HEK293 (cell line): ENCODE data around the gene SLC2A4RG.

Source experiments
- CTCF ChIA-PET: fragments of 350-600 bp; formaldehyde crosslinking; extraction: SDS; loops from one replicate; lab custom pipeline; 2021; ENCODE audit warnings: antibody characterized with exemption; lab: Yijun Ruan, JAX
- POLR2A ChIA-PET: fragments of 300-600 bp; formaldehyde crosslinking; extraction: SDS; loops from one replicate; lab custom pipeline; 2020; ENCODE audit warnings: antibody characterized with exemption, inconsistent platforms; lab: Yijun Ruan, JAX
- H3K27ac ChIP-seq: fragments of 200-500 bp; sonication (Bioruptor generic); 2 replicates; pipeline ENCODE4 v1.5.1; 2014; ENCODE audit warnings: low read depth, low read length, control low read depth, inconsistent platforms; ENCODE audit errors: extremely low read depth
- H3K36me3 ChIP-seq, 2 experiments: fragments of 200-500 bp in 1 of 2; sonication (Bioruptor generic) in 1 of 2; 1 replicate in 1 of 2; 2 replicates in 1 of 2; pipeline ENCODE4 v1.5.1; 2014 to 2017; ENCODE audit warnings: inconsistent platforms in 2 of 2, low read length in 2 of 2; ENCODE audit not compliant: control insufficient read depth in 2 of 2, insufficient read depth in 1 of 2
- H3K4me1 ChIP-seq: fragments of 200-500 bp; sonication (Bioruptor generic); 2 replicates; pipeline ENCODE4 v1.5.1; 2014; ENCODE audit warnings: mild to moderate bottlenecking, low read length, inconsistent platforms; ENCODE audit not compliant: control insufficient read depth, insufficient read depth
- H3K4me3 ChIP-seq: 2 replicates; pipeline ENCODE4 v1.5.1; 2011; ENCODE audit warnings: low read depth, mild to moderate bottlenecking, control low read depth, low read length, moderate library complexity
- H3K9me3 ChIP-seq: fragments of 200-500 bp; sonication (Bioruptor generic); 2 replicates; pipeline ENCODE4 v1.5.1; 2014; ENCODE audit warnings: low read depth, low read length, inconsistent platforms; ENCODE audit not compliant: control insufficient read depth, insufficient read depth
- BCL11A ChIP-seq: fragments of 450-650 bp; formaldehyde crosslinking; IDR thresholded peaks from 2 replicates; pipeline ENCODE4 v1.5.1; 2016; ENCODE audit warnings: low read depth, missing biosample characterization, missing genetic modification characterization
- EGR2 ChIP-seq: fragments of 450-650 bp; formaldehyde crosslinking; IDR thresholded peaks from 2 replicates; pipeline ENCODE4 v1.5.1; 2016; ENCODE audit warnings: low read depth, missing biosample characterization, missing genetic modification characterization
- GLIS1 ChIP-seq: fragments of 450-650 bp; formaldehyde crosslinking; IDR thresholded peaks from 2 replicates; pipeline ENCODE4 v1.5.1; 2016; ENCODE audit warnings: missing biosample characterization, missing genetic modification characterization
- GLIS2 ChIP-seq: fragments of 450-650 bp; formaldehyde crosslinking; IDR thresholded peaks from 2 replicates; pipeline ENCODE4 v1.5.1; 2016; ENCODE audit warnings: missing biosample characterization, missing genetic modification characterization
- MYNN ChIP-seq: fragments of 450-650 bp; formaldehyde crosslinking; IDR thresholded peaks from 2 replicates; pipeline ENCODE4 v1.5.1; 2016; ENCODE audit warnings: missing biosample characterization, missing genetic modification characterization, borderline replicate concordance
- PATZ1 ChIP-seq: fragments of 450-650 bp; formaldehyde crosslinking; IDR thresholded peaks from 2 replicates; pipeline ENCODE4 v1.5.1; 2016; ENCODE audit warnings: missing biosample characterization, missing genetic modification characterization
- PRDM4 ChIP-seq: fragments of 450-650 bp; formaldehyde crosslinking; IDR thresholded peaks from 2 replicates; pipeline ENCODE4 v1.5.1; 2017; ENCODE audit warnings: missing biosample characterization, missing genetic modification characterization
- REPIN1 ChIP-seq: fragments of 450-650 bp; formaldehyde crosslinking; IDR thresholded peaks from 2 replicates; pipeline ENCODE4 v1.5.1; 2017; ENCODE audit warnings: missing biosample characterization, missing genetic modification characterization, low read depth
- SALL2 ChIP-seq: fragments of 450-650 bp; formaldehyde crosslinking; IDR thresholded peaks from 2 replicates; pipeline ENCODE4 v1.5.0; 2017; ENCODE audit warnings: missing biosample characterization, mild to moderate bottlenecking, missing genetic modification characterization, borderline replicate concordance
- SP2 ChIP-seq: fragments of 450-650 bp; formaldehyde crosslinking; IDR thresholded peaks from 2 replicates; pipeline ENCODE4 v1.5.1; 2016; ENCODE audit warnings: missing biosample characterization, missing genetic modification characterization
- SP7 ChIP-seq: fragments of 450-650 bp; formaldehyde crosslinking; IDR thresholded peaks from 2 replicates; pipeline ENCODE4 v1.5.1; 2016; ENCODE audit warnings: missing biosample characterization, missing genetic modification characterization
- TRIM28 ChIP-seq: IDR thresholded peaks from 2 replicates; pipeline ENCODE4 v1.6.1; 2011; ENCODE audit warnings: low read length, control low read depth, borderline replicate concordance
- WT1 ChIP-seq: fragments of 450-650 bp; formaldehyde crosslinking; IDR thresholded peaks from 2 replicates; pipeline ENCODE4 v1.5.1; 2016; ENCODE audit warnings: missing biosample characterization, missing genetic modification characterization
- YY2 ChIP-seq: fragments of 450-650 bp; formaldehyde crosslinking; IDR thresholded peaks from 2 replicates; pipeline ENCODE4 v1.5.1; 2016; ENCODE audit warnings: missing biosample characterization, missing genetic modification characterization
- ZBTB7A ChIP-seq: fragments of 450-650 bp; formaldehyde crosslinking; IDR thresholded peaks from 2 replicates; pipeline ENCODE4 v1.5.1; 2016; ENCODE audit warnings: low read depth, missing biosample characterization, missing genetic modification characterization
- ZFHX2 ChIP-seq: fragments of 450-650 bp; formaldehyde crosslinking; conservative IDR thresholded peaks from 2 replicates; pipeline ENCODE4 v1.5.1; 2016; ENCODE audit warnings: missing biosample characterization, missing genetic modification characterization
- ZFP37 ChIP-seq: fragments of 450-650 bp; formaldehyde crosslinking; IDR thresholded peaks from 2 replicates; pipeline ENCODE4 v1.5.1; 2016; ENCODE audit warnings: missing biosample characterization, missing genetic modification characterization
- ZIC2 ChIP-seq: fragments of 450-650 bp; formaldehyde crosslinking; IDR thresholded peaks from 2 replicates; pipeline ENCODE4 v1.5.1; 2016; ENCODE audit warnings: missing biosample characterization, missing genetic modification characterization
- ZNF157 ChIP-seq: fragments of 450-650 bp; formaldehyde crosslinking; IDR thresholded peaks from 2 replicates; pipeline ENCODE4 v1.5.1; 2016; ENCODE audit warnings: missing biosample characterization, missing genetic modification characterization
- ZNF202 ChIP-seq: fragments of 450-650 bp; formaldehyde crosslinking; IDR thresholded peaks from 2 replicates; pipeline ENCODE4 v1.5.1; 2016; ENCODE audit warnings: missing biosample characterization, missing genetic modification characterization, borderline replicate concordance
- ZNF239 ChIP-seq: fragments of 450-650 bp; formaldehyde crosslinking; IDR thresholded peaks from 2 replicates; pipeline ENCODE4 v1.5.1; 2016; ENCODE audit warnings: missing biosample characterization, missing genetic modification characterization
- ZNF501 ChIP-seq: fragments of 450-650 bp; formaldehyde crosslinking; IDR thresholded peaks from 2 replicates; pipeline ENCODE4 v1.5.1; 2016; ENCODE audit warnings: missing biosample characterization, missing genetic modification characterization
- ZNF600 ChIP-seq: fragments of 450-650 bp; formaldehyde crosslinking; IDR thresholded peaks from 2 replicates; pipeline ENCODE4 v1.5.1; 2016; ENCODE audit warnings: missing biosample characterization, missing genetic modification characterization
- ZNF692 ChIP-seq: fragments of 450-650 bp; formaldehyde crosslinking; IDR thresholded peaks from 2 replicates; pipeline ENCODE4 v1.5.1; 2016; ENCODE audit warnings: missing biosample characterization, missing genetic modification characterization
- ZNF792 ChIP-seq: fragments of 450-650 bp; formaldehyde crosslinking; IDR thresholded peaks from 2 replicates; pipeline ENCODE4 v1.5.1; 2016; ENCODE audit warnings: missing biosample characterization, missing genetic modification characterization
- ZXDB ChIP-seq: fragments of 450-650 bp; formaldehyde crosslinking; IDR thresholded peaks from 2 replicates; pipeline ENCODE4 v1.5.1; 2016; ENCODE audit warnings: missing biosample characterization, missing genetic modification characterization

Gene SLC2A4RG

GRCh38 chr20:63698739-63699465 is 40.7 kb upstream of the SLC2A4RG start:
- ChIA-PET CTCF (interaction anchor here (0.6 to 1.2 kb wide), 3 partner anchors 161 to 421 kb away, joined by 3 read pairs; no protein-coding TSS in a partner anchor), POLR2A (interaction anchor here (0.9 to 2.3 kb wide), 3 partner anchors 9 to 41 kb away, joined by 4 to 9 read pairs (median 8); partner anchors contain the start of genes ARFRP1, RTEL1 and ZGPAT)
- H3K27ac ChIP-seq: no peak overlapping the region
- TF ChIP-seq EGR2 (tag by site-specific recombination) (peak; percentile 44; the same call in 1 of the 2 replicates), WT1 (tag by site-specific recombination) (peak; percentile 26; the same call in 1 of the 2 replicates), GLIS1 (tag by site-specific recombination) (peak; percentile 98), PATZ1 (0 out of 2 replicates have a peak, but pooled peaks have one; percentile 18), GLIS2 (tag by site-specific recombination) (peak; percentile 82), YY2 (no peak), ZFHX2 (peak; percentile 62), SP7 (tag by site-specific recombination) (peak; percentile 49; the same call in 1 of the 2 replicates), ZBTB7A (tag by site-specific recombination) (no peak), ZNF600 (tag by site-specific recombination) (0 out of 2 replicates have a peak, but pooled peaks have one; percentile 19), ZNF239 (tag by site-specific recombination) (no peak), ZIC2 (tag by site-specific recombination) (peak; percentile 52), SP2 (tag by site-specific recombination) (0 out of 2 replicates have a peak, but pooled peaks have one; percentile 2), ZFP37 (tag by site-specific recombination) (no peak), ZXDB (tag by site-specific recombination) (no peak), ZNF692 (tag by site-specific recombination) (peak; percentile 23; the same call in 1 of the 2 replicates), REPIN1 (tag by site-specific recombination) (no peak)
- H3K4me3 ChIP-seq: no peak overlapping the region
- H3K9me3 ChIP-seq: no peaks in the 10 kb centered on the region
- H3K4me1 ChIP-seq: no peaks in the 10 kb centered on the region
- peaks cover 0 to 30% of the 10 kb centered on the region in 2 experiments; a peak in 1 of 3 replicates for H3K36me3 ChIP-seq

- POLR2A ChIA-PET: interaction anchor here (1.8 to 2.3 kb wide), 2 partner anchors 9 to 17 kb away, joined by 8 to 9 read pairs; partner anchors contain the start of genes ARFRP1 and ZGPAT
- H3K4me1 ChIP-seq: no peaks in the 10 kb centered on the region
- H3K36me3 ChIP-seq: peaks cover 0 to 32% of the 10 kb centered on the region in 2 experiments; a peak in 1 of 3 replicates
- H3K27ac ChIP-seq: no peak overlapping the region
- H3K9me3 ChIP-seq: no peaks in the 10 kb centered on the region
- CTCF ChIA-PET: interaction anchor here (0.6 to 1.1 kb wide), 2 partner anchors 162 to 272 kb away, joined by 3 read pairs; no protein-coding TSS in a partner anchor
- no peak overlapping the region for H3K4me3 ChIP-seq
- TF ChIP-seq ZNF501 (tag by site-specific recombination): no peak
- no peak for TF ChIP-seq MYNN (tag by site-specific recombination)
- TF ChIP-seq ZNF792: no peak
- no peak for TF ChIP-seq ZNF692 (tag by site-specific recombination)
- 0 out of 2 replicates have a peak, but pooled peaks have one; percentile 32 for TF ChIP-seq ZBTB7A (tag by site-specific recombination)
- TF ChIP-seq ZNF157 (tag by site-specific recombination): no peak
- peak; percentile 74; the same call in 1 of the 2 replicates for TF ChIP-seq BCL11A
- TF ChIP-seq SALL2 (tag by site-specific recombination): no peak
- TF ChIP-seq ZNF202 (tag by site-specific recombination): no peak
- no peak for TF ChIP-seq PRDM4
- no peak for TF ChIP-seq TRIM28
These were observed 39.9 kb upstream of the SLC2A4RG start for GRCh38 chr20:63699466-63700198.
